HG03575 (cell line): ENCODE measurements around the gene NFIB.

ENCODE experiments used
- ATAC-seq: cut with Tn5 transposase; IDR thresholded peaks from one replicate; pipeline ENCODE4 v1.9.1; 2021; ENCODE audit not compliant: unreplicated experiment, insufficient number of reproducible peaks, low FRiP score; ENCODE audit errors: extremely low read depth

NFIB gene

DNA sequence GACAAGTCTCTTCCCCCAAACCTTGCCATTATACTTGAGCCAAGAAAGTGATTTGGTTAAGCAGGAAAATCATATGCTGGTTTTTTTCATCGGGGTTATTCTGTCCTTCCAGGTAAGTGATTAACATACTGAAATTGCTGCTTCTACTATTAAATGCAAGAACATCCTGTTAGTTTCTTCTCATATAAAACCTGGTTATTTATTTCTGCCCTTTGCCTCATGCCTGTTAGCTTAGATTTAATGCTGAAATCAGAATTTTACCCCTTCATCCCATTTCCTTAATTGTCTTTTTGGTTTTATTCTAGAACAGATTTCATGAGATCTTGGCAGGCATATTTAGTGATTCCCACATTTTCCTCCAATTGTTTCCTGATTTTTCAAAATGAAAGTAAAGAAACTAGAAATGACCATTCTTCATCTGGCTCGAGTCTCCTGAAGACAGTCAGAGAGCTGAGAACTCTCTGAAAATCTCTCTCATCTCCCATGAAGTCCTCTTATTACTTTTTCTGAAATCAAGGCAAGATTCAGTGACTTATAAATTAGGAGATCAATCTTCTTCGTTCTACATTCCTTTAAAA, 132.9 kb downstream of the NFIB start:
- no peak for ATAC-seq

DNA sequence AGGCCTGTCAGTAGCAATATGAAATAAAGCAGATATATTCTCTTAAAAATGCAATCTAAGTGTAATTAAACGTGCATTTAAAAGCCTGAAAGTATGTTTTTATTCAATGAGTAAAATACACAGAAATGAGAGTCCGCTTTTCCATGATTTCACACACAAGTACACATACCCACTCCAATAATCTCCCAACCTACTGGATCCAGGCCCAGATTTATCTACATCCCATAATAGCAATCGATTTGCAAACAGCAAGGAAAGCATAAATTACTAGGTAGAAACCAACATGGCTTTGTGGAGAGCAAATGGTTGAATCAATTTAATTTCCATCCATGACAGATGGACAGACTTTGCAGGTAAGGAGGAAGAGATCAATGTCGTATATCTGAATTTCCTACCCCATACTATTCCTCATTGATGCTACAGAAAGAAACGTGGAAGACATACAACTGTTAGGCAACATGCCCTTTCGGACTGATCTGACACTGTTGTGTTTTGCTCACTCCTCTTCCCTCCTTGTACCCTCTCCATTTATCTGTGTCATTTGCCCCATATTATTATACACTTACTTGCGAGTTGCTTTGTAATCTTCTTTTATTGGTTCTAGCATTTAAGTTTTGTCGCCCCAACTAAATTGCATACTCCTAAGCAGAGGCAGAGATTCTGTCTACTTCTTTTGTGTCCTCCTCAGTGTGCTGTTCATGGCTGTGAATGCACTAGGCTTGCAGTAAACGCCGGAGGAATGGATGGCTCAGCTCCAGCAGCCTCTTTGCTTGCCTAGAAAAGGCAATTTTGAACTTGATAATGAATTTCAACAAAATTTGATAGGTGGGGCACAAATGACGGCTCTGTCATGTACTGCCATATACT, 133.6 kb downstream of the NFIB start:
- no peak for ATAC-seq

DNA sequence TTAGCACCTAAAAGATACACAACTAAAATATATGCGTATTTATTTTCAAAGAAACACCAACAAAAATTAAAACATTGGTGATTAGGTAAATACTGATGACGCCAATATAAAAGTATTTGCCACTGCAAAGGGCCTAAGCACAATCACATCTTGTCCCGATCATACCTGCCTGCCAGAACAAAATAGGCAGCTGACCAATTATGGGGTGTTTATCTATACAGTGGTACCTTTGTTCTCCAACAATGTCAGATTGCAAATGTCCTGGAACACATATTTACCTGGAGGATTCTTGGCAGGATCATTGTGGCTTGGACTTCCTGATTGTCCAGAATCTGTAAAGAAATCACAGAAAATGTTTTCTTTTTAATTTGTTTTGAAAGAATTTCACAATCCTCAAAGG, 134.5 kb downstream of the NFIB start:
- ATAC-seq: no peak

DNA sequence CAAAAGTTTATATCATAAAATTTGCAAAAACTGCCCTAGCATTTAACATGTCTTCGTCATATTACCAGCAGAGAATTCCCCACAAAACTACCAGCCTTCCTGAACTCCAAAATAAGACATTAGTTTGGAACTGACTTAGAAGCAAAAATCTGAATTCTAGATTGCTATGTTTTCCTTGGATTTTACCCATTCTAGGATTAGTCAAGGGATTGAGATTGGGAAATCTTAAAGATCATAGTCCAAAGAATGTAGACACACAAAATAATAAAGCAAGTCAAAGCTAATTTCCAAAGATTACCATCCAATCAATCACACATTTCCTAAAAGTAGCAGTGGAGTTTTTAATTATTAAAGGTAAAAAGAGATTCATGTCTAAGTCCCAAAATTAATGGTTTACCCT, 138.2 kb downstream of the NFIB start:
- ATAC-seq: no peak

DNA sequence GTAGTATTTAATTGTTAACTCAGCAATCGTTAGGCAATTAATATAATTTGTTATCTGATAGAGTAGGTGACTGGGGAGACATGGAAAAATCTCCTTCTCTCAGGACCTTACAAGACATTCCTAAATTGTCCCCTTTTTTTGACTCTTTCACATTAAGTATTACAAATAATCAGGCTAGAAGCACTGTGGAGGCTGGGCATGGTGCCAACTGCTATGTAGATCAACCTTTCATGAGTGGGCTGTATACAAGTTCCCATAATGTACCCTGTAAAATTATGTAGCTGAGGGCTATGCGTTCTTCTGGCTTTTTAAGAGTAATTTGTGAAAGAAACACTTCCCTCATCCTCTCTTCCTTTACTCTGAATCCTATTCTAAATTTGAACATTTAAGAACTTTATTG, 140.2 kb downstream of the NFIB start:
- ATAC-seq: no peak

DNA sequence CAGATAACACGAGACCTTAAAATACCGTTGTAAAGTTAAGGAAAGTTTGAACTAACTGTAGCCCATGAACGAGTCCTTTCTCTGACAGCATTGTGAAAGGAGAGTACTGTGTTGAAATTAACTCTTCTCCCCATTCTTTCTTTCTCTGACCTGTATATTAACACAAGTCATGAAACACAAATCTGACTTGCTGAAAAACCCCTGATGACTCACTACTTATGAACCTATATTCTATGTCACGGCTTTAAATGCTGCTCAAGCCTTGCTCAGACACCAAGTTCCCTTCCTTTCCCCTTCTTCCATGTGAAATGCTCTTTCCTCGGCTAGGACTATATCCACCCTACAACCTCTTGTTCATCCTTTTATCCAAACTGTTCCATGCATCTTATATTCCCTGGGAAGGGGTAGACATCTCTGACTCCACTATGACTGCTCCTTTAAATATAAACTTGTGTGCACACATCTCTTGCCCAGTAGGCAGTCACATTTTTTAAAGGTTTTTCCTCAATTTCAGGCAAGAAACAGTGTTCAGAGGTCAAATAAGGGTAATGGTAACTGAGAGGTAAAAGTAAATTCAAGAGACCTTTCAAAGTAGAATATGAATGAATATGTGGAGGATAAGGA, 142.9 kb downstream of the NFIB start:
- ATAC-seq: no peak

DNA sequence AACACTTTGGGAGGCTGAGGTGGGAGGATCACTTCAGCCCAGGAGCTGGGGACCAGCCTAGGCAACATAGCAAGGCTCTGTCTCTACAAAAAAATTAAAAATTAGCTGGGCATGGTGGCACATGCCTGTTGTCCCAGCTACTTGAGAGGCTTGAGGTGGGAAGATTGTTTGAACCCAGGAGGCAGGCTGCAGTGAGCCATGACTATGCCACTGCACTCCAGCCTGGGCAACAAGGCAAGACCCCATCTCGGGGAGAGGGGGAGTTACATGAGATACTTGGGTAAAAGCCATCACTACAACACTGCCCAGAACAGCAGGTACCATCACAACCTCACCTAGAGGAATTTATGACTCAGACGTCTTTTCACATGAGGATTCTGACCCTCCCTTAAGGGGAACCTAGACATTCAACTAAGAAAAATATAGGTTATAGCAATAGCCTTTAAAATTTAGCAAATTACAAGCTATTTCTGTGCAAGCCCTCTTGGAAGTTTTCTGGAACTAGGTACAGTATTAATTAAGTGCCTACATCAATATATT, 143.5 kb downstream of the NFIB start:
- no peak for ATAC-seq

DNA sequence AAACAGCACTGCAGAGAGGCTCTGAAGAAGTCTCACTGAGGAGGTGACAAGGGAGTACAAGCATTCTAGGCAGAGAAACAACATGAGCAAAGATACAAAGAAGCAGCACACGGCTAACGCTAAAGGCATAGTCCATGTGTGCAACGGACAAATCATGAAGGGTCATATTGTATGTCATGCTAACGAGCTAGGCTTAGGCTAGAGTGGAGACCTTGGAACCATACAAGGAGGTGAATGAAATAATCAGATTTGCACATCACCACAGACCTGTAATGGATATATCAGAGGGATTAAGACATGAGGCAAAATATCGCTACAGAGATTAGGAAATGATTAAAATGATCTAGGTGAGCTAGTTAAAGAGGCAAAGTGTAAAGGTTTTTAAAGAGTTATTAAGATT, 145.6 kb downstream of the NFIB start:
- ATAC-seq: no peak

DNA sequence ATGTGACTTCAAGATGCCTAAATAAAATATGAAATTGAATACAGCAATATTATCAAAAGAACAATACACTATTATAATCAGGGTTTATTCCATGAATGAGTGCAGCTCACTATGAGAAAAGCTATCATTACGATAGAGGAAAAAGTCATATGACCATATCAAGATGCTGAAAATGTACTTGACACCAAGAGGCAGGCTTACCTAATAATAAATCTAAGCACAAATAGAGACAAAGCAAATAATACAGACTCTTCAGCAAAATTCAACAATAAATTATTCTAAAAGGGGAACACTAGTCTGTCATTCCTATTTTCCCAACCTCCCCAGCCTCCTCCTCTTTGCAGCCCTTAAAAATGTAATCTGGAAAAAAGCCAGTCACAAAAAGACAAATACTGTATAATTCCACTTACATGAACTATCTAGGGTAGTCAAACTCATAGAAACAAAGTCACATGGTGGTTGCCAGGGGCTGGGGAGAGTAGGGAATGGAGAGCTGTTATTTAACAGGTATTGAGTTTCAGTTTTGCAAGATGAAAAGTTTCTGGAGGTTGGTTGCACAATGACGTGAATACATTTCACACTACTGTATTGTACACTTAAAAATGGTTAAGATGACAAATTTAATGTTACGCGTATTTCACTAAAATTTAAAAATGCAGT, 148.4 kb downstream of the NFIB start:
- ATAC-seq: no peak

DNA sequence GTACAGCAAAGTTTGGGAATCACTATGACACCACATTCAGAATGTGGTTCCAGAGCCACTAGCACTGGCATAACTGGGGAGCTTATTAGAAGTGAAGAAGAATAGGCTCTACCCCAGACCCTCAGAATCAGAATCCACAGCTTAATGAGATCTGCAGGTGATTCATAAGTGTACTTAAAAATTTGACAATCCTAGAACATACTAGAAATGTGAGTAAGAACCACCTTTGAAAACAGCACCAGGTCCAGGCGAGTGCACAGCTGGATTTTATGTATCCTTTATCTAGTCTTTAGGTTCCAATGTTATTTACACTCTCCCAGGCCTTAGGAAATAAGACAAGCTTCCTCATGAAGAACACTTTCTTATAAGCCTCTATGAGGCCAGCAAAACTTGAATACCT, 149.0 kb downstream of the NFIB start:
- ATAC-seq: no peak

DNA sequence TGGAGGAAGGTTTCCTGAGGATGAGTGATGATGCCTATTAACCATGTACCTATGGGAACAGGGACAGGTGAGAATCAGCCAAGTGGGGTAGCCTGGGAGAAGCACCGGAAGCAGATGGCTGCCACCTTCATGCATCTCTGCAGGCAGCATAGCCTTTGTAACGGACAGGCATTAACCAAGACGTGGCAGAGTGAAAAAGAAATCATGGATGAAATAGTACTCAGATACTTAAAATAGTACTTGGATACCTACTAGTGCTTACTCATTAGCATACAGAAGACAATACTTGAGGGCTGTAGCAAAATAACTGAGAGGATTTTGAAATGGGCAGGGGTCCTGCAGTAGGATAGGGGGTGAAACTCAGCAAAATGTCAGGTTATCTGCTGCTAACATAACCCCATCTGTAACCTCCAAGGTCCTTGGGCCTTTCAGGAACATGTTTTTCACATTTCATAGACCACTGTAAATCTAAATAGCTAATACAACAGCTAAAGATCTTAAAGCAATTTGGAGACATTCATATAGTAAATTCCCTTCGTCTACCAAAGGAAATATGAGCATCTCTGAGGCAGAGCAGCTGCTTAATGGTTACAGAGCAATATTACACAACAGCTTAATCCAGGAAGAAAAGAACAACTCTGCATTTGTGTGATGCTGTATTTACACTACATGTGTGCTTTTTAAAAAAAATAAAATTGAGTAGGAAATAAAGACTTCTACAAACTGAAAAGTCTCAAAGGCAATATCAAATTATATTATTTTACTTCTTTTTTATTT, 154.3 kb downstream of the NFIB start:
- ATAC-seq: no peak

DNA sequence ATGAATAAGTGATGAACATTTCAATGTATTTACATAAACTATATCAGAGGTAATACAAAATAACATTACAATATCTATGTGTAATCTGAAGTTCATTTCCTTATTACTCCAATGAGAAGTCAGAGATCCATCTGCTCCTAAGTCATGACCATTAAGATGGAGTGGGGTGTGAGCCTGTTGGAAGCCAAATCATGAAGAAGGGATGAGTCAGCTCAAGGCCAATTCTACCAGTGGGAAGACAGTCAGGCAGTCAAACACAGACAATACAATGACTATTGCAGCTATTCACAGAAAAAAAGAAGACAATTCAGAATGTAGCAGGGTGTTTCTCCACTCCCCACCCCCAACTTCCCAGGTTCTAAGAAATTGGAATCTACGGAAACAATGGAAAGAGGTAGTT, 155.0 kb downstream of the NFIB start:
- ATAC-seq: no peak

DNA sequence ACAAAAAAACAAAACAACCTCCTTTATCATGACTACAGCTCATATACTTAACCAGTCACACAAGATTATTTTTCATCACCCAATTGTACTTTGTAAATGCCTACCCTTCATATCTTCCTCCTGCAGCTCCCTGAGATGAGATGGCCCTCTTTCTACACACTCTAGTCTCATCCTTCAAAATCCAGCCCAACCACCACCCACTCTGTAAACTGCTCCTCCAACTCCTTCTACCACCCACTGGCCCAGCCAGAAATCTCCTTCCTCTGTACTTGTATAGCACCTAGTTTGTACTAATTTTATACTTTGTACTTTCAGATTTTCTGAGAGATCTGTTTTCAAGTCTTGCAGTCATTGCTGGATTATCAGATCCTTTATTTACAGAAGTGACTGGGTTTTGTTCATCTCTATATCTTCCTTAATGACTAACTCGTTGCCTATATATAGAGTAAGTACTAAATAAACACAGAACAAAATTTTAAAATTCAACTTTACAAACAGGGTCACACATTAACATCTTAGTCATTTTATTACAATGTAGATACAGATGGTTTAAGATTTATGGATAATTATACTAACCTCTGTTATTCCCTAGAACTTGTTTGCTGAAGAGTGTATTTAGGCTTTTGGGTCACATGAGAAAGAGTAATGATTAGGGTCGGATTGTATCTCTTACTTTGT, 155.7 kb downstream of the NFIB start:
- no peak for ATAC-seq

DNA sequence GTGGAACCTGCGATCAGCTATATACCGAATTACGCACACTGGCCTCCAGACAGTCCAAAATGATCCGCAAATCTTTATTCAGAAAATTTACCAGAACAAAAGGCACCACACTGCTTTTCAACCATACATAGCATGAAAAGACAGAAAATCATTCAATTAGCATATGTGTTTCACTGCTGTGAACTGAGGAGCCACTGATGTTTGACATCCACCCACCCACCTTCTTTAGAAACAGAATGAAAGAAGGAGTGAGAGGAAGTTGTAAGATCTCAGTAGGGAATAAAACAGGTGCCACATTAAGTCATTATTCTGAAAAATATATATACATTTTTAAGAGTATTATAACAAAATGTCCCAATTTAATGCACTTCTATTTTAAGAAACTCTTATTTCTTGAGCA, 156.8 kb downstream of the NFIB start:
- ATAC-seq: no peak

DNA sequence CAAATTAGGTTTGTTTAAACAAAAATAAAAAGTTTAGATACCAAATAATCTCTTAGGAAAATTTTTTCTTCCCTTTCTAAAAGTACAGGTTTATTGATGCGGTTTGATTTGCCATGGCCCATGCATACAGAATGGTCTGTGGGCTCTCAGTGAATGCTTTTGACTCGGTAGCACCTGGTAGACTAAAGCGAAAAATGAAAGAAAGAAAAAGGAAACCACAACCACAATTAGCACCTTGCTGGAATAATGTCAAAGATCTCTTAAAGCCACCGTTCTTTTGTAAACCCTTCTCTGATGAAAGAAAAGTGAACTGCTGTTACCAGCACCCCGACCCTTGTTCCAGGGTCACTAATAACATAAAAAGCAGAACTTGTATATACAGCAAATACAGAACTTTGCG, 157.9 kb downstream of the NFIB start:
- ATAC-seq: peak; percentile 92

DNA sequence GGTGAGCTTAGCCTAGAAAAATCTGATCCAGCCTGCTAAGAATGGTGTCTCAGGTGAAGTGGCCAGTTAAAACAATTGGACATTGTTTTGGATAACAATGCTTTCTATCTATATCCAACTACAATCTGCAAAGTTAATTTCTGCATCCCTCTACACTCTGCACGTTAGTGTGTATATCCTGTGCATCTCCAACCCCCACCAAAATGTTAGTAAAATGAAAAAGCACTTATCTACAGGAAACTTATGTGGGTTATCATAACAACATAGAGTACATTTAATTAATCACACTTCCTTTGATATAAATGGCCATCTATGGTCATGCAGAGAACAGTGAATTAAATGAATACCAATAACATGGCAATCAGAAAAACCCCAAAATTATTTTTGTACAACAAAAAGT, 158.7 kb downstream of the NFIB start:
- no peak for ATAC-seq

DNA sequence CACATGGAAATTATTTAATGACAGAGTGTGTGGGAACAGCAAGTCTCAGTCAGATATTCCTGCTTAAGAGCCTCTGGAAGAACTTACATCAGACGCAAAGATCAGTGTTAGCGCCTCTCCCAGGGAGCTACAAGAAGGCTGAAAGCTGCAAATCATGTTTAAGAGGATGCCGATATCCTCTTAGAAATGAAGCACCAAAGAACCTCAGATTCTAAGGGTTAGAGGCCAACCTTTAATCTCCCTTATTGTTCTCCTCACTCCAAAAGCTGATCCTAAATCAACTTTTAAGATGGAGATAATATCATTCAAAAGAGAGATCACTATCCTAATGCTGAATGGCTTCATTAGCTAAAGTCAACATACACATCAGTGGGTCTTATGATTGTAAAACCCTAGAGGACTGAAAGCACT, 160.6 kb downstream of the NFIB start:
- no peak for ATAC-seq

DNA sequence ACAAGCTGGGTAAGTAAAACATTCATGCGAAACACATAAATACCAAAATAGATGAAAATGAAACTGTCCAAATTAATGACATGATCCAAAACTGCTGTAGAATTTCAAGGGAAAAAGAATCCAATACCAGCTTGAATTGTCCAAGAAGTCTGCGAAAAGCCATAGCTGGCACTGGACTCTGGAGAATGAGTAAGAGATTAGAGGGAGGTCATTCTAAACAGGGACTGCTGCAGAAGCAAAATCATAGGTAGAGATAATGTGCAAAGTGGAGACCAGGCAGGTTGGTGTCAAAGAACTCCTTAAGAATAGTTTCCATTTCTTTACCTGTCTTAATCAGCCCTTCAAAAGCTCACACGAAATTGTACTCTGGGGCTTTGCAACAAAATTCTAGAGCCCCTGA, 162.5 kb downstream of the NFIB start:
- ATAC-seq: no peak
